ENCODE measurements around the gene CRADD. TPM values are rescaled to one million over a fixed set of nuclear protein-coding genes. Genes with fewer than 3 reads are reported as not detected.

Gene CRADD
- total RNA-seq, 1 donor from 2014 or later: 13.1 TPM

DNA sequence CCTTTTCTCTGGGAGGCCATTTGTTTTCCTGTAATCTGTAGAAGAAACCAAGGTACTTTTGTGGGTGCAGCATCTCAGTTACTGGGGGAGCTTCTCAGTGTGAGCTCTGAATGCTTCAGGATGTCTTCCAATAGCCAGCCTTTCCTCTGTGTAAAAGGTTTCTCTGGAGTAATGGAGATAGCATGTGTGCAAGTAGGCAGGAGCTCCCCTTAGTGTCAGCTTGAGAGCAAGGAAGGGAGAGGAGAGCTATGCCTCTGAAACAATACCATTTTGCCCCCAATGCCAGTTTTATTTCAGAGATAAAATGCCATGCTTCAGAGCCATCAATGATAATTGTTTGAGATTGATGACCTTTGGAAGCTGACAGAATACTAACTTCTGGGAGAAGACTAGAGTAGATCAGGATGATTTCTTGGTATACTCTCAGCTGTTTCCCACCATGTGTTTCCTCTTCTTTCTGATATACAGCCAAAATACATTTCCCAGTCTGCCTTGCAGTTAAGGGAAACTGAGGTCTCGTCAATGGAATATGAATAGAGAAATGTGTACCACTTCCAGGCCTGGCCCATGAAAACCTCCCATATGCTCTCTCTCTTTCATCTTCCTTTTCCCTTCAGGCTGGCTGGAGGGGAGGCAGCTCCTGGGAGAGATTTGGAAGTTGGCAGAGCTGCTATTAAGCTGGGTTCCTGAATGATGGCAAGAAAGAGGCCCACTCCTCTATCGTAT is 125.7 kb downstream of the CRADD start:
- intact Hi-C loops (cut with micrococcal nuclease): no loop called here

DNA sequence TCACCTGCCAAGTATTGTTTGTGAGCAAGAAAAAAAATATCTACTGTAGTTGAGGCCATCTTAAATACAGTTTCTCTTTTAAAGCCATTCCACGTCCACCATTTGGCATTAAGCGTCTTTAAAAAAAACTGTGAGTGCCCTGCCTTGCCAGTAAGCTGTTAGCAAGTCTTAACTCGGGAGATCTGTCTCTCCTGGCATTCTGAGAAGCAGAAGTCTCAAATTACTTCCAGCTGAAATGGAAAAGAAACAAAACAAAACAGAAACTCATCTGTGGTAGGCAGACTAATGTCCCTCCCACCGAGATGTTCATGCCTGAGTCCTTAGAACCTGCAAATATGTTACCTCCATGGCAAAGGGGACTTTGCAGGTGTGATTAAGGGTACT is 126.2 kb downstream of the CRADD start:
- intact Hi-C loops (cut with micrococcal nuclease): no loop called here

DNA sequence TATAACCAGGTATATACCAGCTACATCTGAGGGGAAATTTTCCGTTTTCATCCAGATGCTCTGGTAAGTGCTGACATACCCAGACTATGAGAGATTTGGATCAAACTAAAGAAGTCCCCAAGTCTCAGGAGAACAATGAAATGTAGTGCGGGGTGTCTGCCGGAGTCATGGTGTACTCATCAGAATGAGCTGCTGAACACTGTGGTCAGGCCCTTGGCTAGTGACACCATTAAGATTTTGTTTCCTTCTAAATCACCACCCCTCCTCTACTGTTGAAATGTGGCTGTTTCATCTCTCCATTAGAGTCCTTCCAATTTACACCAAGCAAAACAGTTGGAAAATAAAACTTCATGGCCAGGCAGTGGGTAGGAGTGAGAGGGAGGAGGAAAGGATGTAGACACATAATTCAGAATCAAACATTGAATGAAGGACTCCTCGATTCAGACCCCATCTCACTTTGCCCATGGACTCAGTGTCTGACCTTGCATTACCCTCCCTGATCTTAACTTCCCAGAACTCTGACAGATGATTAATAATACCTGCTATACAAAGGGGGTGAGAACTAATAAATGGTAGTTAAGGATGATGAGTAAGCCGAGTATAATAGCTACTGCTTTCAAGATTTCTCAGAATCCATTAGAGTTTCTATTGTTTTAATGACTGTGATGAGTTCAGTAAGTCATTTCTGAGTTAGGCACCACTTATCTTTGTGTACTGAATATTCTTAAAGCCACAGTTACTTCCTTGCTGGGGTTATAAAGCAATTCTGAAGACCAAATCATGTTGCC is 127.4 kb downstream of the CRADD start:
- intact Hi-C loops (cut with micrococcal nuclease): no loop called here

DNA sequence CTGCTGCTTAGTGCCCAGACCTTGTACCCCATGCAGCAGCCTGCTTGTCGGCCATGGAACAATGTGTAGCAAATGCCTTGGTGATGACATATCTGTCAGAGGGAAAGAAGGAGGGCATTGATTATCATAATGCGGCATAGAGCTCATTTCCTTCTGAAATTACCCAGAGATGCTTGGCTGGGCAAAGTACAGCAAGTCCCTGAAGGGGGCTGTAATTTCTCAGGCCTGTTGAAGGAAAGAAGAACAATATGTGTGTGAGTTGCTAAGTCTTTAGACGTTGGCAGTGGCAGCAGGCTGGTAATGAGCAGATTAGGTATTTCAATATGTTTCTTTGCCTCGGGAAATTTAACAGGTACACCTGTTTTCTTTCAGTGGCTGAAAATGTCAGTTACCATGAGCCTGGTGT is 128.6 kb downstream of the CRADD start:
- intact Hi-C loops (cut with micrococcal nuclease): no loop called here

DNA sequence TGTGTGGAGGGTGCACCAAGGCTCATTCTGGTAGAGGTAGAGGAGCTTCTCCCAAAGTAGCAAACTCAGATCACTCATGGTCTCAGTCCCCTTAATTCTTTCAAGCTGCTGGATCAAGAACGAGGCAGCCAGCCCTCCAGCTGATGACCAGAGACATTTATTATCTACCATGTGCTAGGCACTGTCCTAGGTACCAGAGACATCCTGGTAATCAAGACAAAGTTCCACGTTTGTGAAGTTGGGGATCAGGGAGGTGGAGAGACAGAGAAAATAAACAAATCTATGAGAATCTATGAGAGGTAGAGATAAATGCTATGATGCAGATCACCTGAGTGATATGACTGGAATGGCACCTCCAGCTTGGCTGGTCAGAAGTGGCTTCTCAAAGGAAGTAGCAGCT is 130.2 kb downstream of the CRADD start:
- intact Hi-C loops (cut with micrococcal nuclease): no loop called here

DNA sequence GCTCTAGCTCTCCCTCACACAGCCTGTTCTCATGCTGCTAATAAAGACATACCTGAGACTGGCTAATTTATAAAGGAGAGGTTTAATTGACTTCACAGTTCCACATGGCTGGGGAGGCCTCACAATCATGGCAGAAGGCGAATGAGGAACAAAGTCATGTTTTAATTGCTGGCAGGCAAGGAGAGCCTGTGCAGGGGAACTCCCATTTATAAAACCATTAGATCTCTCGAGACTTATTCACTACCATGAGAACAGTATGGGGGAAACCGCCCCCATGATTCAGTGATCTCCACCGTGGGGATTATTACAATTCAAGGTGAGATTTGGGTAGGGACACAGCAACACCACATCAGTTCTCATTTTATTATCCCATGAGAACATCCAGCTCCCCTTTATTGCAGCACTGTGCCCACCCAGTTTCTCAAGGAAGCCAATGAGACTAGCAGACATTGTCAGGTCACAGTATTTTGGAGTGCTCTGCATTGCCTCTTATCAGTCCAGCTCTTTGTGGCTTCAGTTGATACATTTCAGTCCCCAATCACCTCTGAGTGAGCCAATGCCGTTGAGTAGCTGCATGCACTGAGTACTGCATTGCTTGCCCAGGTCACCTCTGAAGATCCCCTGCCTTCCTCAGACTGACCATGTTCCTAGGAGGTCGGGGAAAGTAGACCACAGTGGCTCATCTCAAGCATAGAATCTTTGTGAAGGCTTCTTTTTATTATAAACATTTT is 131.2 kb downstream of the CRADD start:
- intact Hi-C loops (cut with micrococcal nuclease): no loop called here

DNA sequence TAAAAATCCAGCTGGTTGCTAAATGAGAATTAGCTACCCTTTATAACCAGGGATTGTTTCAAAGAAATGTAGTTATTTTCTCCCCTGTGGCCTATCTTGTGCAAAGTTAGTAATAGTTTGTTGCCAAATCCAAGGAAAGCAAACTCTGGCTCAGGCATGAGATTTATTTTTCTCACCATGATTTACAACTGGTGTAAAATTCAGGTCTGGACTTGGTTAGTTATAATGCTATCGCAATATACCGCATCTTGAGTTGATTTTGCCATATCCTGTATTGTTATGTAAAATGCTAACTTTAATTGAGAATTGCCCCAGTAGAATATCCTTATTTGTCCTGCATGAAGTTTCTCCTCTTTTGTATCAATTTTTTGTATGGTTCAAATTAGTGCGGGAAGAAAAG is 135.5 kb downstream of the CRADD start:
- intact Hi-C loops (cut with micrococcal nuclease): no loop called here

DNA sequence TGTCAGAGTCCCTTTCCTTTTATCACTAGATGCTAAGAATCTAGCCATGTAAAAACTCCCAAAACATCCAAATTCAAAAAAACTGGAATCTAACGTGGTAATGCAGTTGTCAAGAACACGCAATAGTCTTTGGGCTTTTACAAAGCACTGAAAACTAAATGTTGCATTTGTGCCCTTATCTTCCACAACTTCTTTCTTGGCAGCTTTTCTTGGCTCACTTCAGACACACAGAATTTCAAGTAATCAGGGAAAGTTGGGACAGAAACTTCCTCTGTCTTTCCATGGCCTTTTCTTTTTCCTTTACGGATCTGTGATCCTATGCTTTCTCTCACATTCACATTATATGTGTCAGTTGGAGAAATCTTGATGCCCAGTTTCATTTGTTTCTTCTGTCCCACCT is 136.0 kb downstream of the CRADD start:
- intact Hi-C loops (cut with micrococcal nuclease): no loop called here

DNA sequence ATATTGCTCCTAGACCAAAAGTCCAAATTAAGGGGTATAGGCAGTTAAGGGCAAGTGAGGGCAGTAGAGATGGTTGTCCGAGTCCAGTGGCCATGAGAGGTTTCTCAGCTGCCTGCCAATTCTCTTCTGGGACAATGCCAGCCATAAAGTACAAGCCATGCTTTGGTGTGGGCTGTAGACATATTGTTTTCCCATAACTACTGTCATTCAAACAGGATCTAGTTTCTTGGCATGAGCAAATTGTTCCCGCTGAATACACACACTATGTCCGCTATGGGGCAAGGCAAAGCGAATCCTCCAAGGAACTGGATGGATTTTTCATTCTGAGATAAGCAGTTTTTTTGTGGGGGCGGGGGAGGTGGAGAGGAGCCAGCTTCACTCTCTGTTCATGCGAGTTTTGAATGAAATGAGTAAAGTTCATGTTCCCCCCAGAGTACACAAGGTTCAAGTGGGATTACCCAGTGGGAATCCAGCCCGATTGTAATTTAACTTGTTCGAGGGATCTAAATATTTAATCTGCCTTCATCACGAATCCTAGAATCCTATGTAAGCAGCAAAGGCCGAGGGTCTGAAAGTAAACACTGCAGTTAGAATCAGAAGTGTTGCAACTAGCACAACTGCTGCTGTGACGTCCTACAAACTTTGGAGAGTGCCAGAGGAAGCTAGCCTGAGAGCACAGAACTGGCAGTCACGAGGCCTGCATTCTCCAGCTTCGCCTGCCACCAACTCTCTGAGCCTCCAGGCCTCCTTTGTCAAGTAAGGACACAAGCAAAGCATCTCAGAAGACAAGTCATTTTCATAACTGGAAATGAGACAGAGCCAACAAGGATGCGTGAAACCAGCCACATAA is 137.0 kb downstream of the CRADD start:
- intact Hi-C loops (cut with micrococcal nuclease): no loop called here

DNA sequence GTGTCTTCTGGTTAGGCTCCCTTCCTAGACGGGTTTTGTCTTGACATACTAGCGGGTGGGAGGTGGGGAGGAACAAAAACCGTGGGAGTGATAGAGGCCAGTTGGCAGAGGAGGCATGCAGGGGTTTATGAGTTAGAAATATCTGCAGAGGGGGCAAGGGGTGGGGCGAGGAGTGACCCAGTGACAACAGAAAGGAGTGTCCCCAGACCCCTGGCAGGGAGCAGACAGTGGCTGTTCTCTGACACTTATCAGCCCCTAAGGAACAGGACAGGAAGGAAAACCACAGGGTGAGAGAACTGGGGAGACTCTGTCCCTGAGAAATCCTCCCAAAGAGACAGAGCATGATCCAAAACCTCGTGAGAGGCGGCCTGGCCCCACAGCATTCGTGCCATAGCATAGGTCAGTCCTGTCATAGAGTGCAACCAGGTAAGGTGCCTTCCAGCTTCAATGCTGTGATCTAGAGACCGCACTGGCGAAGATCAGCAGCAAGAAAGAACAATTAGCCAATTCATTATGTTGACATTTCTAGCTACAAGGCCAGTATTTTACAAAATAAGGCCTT is 141.4 kb downstream of the CRADD start:
- intact Hi-C loops (cut with micrococcal nuclease): no loop called here

DNA sequence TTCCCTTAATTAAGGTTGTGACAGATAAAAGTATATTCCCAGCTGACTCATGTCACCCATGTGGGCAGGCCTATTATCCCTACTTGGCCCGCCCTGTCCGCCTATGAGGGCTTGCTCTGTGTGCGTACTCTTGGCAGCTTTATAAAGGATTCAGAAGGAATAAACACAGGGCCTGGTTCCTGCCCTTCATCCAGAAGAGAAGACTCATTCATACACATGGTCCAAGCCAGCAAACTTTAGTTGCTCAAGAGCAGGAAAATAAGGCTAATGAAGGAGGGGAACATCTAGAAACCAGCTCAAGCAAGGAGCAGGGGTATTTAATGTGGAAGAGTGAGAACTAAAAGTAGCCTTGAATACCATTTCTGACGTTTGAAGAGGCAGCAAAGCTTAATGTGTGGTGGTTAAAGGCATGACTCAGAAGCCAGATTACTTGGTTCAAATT is 141.9 kb downstream of the CRADD start:
- intact Hi-C loops (cut with micrococcal nuclease): no loop called here

DNA sequence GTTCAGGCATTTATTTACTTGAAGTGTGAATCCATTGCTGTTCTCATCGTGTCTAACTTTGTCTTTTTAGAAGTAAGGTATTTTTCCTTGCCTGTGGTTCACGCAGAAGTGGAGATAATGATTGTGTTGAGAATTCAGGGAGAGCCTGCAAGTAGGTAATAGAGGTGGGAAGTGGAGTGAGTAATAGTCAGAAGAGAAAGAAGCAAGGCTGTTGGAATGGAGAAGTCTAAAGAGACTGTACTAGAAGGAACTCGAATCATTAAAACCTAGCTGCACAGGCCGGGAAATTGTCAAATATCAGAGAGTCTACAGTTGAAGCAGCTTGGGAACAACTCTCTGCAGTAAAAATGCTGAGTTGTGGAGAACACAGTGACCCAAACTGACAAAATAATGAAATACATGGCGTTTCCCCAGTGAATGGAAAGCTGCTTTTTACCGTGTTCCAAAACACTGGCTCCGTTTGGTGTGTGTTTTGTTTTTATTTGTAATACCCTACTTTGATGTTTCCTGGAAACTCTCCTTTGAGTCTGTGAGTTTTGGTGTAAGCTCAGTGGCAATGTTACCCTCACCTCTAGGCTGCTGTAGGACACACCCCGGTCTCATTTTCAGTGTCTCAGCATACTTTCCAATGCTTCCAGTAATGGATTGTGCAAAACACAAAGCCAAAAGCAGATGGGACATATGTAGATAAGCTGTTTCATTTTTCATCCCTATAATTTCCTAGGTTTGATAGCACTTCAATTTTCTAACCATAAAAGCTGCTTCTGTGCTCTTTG is 146.6 kb downstream of the CRADD start:
- intact Hi-C loops (cut with micrococcal nuclease): no loop called here

DNA sequence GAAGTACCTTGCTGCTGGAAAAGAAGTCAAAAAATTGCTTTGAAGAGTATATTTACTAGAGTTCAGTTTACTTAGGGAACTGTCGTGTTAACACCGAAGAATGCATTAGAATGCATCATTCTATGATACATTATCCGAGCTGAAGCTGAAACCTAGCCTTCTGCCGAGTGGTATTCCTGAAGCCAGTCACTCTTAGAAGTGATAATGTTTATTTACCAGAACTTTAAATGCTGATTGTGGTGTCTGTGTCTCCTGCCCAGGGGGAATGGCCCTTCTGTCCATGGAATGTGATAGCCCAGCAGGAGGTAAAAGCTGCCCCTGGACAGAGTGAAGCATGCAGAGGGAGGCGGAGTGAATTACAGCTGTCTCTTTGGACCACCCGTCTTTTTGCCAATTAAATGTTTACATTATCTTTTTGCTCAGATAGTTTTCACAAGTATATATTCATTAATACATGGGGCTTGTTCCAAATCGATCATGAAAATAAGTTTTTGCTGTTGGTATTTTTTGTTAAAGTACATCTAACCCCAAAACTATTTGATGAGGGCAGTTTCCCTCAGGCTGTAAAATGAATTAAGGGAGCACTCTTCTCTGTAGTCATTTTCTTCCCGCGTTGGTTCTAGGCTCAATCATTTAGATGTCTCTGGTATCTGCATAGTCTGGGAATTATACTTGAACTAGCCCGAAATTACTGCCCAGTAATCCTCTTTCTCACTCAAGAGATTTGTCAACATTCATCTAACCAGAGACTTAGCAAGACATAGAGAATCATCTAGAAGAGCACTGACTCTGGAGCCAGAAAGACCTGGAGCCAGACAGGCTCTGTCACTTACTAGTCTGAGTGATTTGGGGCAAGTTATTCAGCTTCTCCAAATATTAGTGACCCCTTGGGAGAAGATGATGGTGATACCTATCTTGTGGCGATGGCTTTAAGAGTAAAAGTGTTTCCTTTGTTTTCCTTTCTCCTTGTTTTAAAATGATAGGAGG is 147.6 kb downstream of the CRADD start:
- intact Hi-C loops (cut with micrococcal nuclease): no loop called here

DNA sequence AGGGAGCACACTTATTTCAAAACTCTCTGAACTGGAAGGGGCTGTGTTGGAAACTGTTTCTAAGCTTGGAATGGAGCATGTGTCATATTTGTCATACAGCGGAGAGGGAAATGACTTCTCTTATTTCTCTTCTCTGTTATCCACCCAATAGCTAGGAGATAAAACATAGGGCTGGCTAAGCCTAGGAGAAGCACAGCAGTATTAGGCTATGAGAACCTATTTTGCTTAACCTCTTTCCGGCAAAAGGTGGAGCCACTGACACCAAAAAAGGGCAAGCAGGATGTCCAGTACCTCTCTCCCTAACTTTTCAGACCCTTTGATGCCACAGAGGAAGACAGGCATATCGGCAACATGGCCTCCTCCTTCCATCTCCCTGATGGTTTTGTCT is 148.3 kb downstream of the CRADD start:
- intact Hi-C loops (cut with micrococcal nuclease): no loop called here

DNA sequence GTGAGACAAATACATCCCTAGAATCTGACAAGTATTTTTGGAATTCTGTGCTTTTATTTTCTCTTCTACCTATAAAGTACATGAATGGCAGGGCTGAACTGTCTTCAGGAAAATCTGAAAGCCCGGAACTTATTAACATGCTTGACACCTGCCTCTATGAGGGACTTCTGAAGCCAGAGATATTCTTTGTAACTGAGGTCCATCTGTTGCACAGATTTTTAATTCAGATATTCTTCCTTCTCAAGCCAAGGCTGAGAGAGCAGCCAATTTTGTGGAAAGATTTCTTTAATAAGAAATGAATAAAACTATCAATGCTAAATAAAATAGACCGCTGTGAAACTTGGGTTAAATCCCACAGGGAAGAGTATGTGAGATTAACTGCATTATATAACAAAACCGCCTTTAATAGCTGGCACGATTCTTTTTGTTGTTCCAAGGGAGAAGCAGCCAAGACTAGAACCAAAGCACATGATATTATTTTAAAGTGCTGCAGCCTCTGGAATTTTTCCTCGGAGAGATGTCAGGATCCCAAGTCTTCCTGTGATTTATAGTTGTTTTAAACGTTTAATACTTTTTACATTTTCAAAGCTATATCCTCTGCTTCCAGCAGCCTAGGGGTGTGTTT is 148.9 kb downstream of the CRADD start:
- intact Hi-C loops (cut with micrococcal nuclease): no loop called here

DNA sequence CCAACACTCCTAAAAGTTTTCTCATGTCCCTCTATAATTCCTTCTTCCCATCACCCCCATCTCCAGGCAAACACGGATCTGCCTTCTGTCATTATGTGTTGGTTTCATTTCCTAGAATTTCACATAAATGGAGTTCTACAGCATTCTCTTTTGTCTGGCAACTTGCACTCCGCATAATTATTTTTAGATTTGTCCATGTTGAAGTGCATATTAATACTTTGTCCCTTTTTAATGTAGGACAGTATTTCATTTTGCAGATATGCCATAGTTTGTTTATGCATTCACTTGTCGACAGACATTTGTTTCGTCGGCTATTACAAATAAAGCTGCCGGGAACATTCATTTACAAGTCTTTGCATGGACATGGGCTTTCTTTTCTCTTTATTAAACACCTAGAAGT is 150.0 kb downstream of the CRADD start:
- intact Hi-C loops (cut with micrococcal nuclease): no loop called here

DNA sequence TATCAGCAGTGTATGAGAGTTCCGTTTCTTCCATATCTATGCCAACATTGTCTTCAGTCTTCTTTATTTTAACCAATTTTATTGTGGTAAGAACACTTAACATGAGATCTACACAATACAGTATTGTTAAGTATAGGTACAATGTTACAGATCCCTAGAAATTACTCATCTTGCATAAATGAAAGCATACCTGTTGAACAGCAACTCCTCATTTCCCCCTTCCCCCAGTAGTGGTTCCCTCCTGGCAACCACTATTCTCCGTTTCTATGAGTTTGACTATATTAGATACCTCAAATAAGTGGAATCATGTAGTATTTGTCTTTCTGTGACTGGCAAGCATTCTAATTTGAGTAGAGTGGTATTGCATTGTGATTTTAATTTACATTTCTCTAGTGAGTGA is 150.5 kb downstream of the CRADD start:
- intact Hi-C loops (cut with micrococcal nuclease): no loop called here

DNA sequence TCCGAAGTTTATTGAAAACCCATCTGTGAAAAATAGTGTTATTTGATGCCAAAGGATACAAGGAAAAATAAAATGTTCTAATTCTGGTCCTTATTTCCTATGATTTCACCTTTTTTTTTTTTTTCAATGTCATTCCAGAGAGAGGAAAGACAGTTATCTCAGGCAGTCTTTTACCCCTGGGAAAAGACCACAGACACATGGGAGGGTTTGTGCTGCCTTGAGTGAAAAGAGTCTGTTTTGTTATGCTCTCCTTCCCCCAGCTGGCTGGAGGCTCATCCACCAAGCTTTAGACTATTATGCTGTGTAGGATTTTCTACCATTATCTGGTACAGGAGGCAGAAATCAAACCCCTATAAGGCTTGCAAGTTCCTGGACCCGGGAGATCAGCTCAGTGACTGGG is 151.8 kb downstream of the CRADD start:
- intact Hi-C loops (cut with micrococcal nuclease): no loop called here

DNA sequence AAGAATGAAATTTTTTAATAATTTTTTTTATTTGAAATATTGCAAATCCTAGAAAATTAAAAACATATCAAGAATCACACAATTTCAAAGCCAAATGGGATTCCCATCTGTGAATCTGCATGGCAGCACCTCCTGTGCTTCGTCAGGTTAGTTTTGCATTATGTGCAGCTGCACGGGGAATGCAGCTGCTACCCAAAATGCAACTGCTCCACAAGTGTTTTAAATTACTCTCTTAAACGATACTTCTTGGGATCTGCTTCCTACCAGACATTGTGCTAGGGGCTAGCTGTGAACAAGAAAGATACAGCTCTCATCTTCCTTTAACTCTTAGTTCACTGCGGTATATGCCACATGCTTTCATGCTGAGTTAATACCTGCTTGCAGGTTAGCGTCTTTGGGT is 154.2 kb downstream of the CRADD start:
- intact Hi-C loops (cut with micrococcal nuclease): no loop called here
